C1 segment of cervical spinal cord (tissue), 14 donors: Measurements from ENCODE around the gene B3GALT6.
"Not testable (repeated sequence)": the region's sequence is repeated elsewhere in the genome, so short reads cannot be mapped to it uniquely, and the experiment has no call there.

Source experiments
- DNase-seq, 14 donors: peaks; one replicate each; lab custom pipeline; 2025; lab: John Stamatoyannopoulos, UW

The B3GALT6 gene

DNA sequence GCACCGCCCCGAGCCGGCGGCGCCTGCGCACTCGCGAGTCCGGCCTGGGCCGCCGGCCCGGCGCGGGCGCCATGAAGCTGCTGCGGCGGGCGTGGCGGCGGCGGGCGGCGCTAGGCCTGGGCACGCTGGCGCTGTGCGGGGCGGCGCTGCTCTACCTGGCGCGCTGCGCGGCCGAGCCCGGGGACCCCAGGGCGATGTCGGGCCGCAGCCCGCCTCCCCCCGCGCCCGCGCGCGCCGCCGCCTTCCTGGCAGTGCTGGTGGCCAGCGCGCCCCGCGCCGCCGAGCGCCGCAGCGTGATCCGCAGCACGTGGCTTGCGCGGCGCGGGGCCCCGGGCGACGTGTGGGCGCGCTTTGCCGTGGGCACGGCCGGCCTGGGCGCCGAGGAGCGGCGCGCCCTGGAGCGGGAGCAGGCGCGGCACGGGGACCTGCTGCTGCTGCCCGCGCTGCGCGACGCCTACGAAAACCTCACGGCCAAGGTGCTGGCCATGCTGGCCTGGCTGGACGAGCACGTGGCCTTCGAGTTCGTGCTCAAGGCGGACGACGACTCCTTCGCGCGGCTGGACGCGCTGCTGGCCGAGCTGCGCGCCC, at the start of gene B3GALT6:
Gene B3GALT6, plus strand, starts transcription at position 30 of the 588 bp plus-strand sequence. Its CDS starts 42 bp downstream, at position 72.
- DNase-seq, result peak in 1 of 14 donors; percentile 39

DNA sequence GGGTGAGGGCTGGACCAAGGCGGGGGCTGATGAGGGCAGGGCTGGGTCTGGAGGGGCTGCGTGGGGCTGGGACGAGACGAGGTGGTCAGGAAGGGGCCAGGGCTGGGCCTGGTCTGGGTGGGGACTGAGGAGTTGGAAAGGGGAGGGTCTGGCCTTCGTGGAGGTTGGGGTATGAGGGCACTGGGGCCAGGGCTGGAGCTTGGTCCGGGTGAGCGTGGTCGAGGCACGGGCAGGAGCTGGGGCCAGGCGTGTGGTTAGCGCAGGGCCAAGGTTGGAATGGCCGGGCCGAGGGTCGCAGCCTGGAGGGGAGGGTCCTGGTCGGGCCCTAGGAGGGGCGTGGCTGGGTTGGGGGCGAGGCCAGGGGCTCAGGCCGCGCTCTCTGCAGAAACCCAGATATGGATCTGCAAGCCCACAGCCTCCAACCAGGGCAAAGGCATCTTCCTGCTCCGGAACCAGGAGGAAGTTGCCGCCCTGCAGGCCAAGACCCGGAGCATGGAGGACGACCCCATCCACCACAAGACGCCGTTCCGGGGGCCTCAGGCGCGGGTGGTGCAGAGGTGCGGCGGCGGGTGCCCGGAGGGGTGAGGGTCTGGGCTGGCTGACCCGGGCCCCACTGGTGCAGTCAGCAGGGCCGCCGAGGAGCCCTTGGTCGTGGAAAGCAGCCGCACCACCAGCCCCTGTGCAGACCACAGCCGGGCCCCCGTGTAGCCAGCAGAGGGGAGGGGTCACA, 49.4 kb upstream of the B3GALT6 start:
- no peak for DNase-seq

DNA sequence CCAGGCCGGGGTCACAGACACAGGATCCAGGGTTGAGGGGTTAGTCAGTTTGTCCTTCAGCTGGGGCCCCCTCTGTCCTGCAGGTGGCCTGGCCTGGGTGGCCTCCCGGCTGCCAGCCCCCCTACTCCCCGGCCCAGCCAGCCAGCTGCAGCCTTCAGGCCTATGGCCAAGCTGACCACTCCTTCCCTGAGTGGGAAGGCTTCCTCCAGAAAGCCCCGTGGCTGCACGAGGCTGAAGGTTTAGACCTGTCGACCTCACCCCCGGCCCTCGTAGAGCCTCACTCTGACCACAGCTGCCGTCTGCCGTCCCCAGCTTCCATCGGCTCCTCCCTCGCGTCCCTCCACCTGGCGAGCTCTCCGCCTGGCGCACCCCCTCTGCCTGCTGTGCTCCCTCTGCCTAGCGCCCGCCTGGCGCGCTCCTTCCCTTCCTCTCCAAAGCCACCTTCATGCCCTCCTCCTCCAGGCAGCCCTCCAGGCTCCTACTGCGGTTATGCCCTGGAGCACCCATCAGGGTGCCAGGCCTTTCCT, 48.8 kb upstream of the B3GALT6 start:
- DNase-seq, result no peak

DNA sequence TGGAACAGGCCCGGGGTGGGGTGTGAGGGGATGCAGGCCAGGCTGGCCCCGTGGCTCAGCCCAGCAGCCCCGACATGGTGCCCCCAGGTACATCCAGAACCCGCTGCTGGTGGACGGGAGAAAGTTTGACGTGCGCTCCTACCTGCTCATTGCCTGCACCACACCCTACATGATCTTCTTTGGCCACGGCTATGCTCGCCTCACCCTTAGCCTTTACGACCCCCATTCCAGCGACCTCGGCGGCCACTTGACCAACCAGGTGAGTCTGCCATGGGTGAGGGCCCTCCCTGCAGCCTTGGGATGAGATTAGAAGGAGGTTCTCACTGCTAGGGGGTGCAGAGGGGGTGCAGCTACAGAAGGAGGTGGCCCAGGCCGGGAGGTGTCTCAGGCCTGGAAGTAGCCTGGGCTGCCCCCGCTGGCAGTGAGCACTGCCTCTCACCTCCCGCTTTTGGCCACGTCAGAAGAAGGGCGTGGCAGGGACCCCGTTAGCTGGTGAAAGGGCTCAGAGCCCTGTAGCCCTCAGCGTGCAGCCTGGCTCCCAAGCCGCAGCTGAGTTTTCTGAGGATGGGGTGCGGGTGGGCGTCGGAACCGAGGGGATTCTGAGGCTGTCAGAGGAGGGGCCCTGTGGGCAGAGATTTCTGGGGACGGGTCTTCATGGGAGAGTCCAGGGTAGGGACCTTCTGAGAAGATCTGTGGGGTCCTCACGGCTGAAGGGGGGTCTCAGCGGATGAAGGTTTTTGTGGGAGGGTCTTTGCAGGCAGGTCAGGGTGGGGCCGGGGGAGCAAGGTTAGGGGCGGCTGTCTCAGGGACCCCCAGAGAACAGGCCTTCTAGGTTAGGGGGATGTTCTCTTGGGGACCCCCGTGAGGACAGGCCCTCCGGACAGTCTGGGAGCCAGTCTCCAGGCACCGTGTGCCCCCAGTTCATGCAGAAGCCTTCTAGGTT, 47.9 kb upstream of the B3GALT6 start:
- DNase-seq, result no peak

DNA sequence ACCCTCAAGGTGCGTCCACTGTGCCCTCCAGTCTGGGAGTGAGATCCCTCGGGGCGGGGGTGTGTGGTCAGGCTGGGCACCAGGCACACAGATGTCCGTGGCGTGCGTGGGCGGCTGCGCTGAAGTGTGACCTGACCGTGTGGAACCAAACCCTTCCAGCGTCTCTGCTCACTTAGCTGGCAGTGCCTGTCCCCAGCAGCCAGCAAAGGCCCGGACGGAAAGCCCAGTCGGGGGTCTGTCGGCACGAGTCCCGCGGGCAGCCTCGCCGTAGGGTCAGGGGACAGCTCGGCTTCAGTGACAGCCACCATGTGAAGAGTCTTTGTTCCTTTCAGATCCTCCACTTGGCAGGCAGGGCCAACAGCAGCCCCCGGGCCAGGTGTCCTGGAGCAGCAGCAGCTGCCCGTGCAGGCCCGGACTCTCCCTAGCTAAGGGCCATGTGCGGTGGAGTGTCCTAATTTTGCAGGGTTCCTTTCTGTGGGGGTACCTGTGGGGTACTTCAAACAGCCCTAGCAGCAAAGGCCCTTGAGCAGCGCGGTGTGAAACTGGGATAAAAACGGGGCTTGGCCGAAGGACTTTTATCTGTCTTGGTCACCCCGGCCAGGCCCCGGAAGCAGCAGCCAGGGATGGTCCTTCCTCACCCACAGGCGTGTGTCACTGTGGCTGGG, 46.8 kb upstream of the B3GALT6 start:
- peak in 6 of 14 donors; percentile 0 to 50 (median 23) for DNase-seq

DNA sequence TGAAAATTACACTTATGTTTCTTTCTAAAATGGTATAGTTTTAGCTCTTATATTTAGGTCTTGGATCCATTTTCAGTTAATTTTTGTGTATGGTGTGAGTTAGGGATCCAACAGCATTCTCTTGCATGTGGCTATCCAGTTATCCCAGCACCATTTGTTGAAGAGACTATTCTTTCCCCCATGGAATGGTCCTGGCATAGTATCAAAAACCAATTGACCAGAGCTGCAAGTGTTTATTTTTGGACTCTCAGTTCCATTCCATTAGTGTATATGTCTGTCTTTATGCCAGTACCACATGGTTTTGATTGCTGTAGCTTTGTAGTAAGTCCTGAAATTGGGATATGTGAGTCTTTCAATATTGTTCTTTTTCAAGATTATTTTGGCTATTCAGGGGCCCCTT, 44.1 kb upstream of the B3GALT6 start:
- no peak for DNase-seq

DNA sequence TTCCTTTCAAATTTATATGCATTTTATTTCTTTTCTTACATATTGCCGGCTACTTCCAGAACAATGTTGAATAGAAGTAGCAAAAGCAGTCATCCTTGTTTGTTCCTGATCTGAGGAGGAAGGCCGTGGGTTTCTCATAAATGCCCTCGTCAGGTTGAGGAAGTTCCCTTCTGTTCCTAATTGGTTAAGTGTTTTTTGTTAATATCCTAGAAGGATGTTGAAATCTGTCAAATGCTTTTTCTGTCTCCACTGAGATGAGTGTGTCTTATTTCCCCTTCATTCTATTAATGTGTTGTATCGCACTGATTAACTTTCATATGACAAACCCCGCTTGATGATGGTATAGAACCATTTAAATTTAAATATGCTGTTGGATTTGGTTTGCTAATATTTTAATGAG, 42.9 kb upstream of the B3GALT6 start:
- no peak for DNase-seq

DNA sequence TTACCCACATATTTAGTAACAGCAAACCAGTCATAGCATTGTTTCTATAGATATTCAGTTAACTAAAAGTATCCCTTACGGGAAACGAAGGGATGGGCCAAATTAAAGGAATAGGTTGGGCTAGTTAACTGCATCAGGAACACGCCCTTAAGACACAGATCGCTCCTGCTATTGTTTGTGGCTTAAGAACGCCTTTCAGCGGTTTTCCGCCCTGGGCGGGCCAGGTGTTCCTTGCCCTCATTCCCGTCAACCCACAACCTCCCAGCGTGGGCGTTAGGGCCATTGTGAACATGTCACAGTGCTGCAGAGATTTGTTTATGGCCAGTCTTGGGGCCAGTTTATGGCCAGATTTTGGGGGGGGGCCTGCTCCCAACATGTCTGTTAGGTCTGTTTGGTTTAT, 40.3 kb upstream of the B3GALT6 start:
- no peak for DNase-seq

DNA sequence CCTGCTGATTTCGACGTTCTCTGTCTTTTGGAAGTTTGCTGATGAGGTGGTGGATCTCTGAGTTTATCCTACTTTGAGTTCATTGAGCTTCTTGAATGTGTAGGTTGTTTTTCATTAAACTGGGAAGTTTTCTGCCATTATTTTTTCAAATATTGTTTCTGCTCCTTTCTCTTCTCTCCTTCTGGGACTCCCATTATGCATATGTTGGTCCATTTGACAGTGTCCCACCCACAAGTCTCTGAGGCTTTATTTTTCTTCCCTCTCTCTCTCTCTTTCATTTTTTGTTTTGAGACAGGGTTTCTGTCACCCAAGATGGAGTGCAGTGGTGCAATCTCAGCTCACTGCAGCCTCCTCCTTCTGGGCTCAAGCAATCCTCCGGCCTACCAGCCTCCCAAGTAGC, 37.3 kb upstream of the B3GALT6 start:
- DNase-seq, result no peak

DNA sequence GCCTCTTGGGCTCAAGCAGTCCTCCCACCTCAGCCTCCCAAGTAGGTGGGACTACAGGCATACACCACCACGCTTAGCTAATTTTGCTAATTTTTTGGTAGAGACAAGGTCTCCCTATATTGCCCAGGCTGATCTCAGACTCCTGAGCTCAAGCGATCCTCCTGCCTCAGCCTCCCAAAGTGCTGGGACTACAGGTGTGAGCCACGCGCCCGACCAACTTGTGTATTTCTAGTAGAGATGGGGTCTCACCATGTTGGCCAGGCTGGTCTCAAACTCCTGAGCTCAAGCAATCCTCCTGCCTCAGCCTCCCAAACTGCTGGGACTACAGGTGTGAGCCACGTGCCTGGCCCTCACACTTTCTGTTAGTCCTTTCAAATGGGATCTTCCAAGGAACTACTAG, 36.3 kb upstream of the B3GALT6 start:
- not testable (repeated sequence) for DNase-seq

DNA sequence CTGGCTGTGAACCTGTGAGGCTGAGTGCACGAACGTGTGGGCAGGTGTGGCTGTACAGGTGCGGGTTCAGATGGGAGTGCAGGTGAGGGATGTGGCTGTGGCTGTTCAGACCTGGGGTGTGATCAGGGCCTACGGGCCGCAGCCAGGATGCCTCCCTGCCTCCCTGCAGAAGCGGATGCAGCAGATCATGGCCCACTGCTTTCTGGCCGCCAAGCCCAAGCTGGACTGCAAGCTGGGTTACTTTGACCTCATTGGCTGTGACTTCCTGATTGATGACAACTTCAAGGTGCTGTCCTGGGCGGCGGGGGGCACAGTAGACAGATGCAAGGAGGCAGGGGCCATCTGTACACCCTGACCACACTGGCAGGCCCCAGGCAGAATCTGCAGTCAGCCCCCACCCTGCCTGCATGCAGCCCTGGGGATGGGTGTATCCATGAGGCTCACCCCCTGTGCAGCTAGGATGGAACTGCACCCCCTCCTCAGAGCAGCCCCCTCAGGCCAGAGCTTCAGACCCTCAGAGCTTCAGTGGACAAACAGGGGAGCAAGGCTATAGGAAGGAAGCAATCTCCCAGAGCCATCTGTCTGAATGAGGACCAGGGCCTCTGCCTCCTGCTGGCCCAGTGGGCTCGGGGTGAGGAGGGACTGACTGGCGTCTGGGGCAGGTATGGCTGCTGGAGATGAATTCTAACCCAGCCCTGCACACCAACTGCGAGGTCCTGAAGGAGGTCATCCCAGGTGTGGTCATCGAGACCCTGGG, 35.4 kb upstream of the B3GALT6 start:
- DNase-seq, result no peak

DNA sequence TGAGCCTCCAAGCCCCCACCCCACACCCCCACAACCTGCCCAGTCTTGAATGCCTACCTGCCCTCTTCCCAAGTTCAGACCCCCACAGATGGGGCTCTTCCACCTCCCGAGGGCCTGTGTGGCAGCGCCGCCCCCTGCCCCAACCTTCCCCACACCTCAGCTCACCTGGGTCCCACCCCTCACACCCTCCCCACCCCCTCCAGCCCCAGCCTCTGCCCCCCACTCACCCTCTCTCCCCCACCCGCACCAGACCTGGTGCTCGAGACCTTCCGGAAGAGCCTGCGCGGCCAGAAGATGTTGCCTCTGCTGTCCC, 34.9 kb upstream of the B3GALT6 start:
- no peak for DNase-seq

DNA sequence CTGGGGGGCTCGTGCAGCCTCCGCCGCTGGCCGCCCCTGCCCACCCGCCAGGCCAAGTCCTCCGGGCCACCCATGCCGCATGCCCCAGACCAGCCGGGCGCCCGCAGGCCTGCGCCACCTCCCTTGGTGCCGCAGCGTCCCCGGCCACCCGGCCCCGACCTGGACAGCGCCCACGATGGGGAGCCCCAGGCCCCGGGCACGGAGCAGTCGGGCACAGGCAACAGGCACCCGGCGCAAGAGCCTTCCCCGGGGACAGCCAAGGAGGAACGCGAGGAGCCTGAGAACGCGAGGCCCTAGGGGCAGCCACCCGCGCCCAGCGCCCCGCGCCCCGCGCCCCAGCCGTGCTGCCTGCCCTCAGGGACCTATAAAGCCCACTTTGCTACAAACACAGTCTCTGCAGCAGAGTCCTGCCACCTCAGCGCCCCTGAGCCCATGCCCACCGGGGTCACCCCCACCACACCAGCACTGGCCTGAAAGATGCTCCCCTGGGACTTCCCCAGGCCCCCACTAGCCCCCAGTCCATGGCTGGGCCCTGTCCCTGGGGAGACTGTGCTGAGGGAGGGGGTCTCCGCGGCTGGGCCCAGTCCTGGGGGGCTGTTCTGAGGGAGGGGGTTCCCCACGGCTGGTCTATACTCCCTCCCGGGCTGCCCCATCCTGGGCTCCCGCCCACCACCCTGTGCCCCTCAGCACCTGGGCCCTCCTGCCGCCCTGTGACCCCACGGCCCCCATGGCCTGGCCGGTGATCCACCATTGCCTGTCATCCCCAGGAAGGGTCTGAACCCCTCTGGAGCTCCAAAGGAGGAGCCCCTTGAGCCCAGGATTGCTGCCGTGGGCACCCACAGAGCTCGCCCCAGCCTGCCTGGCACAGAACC, 34.2 kb upstream of the B3GALT6 start:
- DNase-seq, result no peak

DNA sequence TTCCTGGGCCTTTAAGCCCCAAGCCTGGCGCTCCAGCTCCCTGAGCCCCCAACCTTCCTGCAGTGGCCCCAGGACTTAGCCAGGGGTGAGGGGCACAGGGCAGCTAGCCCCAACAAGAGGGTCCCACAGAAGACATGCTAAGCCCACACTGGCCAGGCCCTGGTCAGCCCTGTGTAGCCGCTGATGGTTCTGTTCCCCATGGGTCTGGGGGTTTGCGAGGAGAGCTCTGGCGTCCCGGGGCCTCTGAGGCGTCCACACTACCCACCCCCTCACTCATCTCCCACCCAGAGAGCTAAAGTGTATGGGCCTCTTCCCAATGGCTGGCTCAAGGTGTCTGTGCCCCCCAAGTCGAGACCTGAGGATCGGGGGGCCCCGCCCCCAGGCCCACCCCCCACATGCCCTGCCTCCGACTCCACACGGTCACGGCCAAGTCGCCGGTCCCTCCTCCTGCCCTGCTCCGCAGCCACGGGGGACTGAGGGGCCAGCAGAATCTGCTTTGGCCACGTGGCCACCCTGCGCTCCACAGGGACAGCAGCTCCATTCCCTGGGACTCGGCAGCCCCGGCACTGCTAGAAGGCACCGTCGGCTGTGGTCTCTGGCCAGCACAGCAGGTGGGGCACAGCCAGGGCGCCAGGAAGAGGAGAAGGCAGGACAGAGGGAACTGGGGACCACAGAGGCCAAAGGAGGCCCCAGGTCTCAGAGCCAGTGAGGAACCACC, 33.5 kb upstream of the B3GALT6 start:
- no peak for DNase-seq

DNA sequence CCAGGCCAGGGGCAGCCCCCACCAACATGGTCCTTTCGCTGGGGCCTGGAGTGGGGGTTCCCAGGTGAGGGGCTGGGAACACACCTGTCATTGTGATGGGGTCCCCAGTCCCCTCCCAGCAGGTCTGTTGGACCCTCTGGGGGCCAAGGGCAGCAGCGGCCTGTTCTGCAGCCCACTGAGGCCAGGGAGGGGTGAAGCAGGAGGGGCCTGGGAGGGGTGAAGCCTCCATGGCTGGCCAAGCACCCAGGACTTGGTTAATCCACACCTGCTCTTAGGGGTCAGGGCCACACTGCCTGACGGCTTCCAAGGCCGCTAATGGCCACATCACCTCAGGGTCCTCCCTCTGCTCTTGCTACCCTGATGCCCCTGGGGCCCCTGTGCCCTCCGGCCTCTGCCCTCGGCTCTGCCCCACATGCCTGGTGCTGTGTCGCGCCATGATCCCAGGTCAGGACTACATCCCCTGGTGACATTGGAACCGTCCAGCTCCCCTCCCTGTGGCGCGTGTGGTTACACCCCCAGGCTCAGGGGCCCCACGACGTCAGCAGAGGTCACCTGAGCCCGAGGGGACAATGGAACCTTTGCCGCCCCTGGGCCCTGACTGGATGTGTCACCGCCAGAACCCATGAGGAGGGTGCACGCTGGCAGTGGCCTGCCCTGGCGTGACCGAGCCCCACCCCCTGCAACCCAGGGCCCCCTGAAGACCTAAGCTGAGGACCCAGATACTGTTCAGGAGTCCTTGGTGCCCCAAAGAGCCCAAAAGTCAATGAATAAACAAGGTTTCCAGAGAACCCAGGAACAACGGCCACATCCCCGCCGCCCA, 32.7 kb upstream of the B3GALT6 start:
- no peak for DNase-seq

DNA sequence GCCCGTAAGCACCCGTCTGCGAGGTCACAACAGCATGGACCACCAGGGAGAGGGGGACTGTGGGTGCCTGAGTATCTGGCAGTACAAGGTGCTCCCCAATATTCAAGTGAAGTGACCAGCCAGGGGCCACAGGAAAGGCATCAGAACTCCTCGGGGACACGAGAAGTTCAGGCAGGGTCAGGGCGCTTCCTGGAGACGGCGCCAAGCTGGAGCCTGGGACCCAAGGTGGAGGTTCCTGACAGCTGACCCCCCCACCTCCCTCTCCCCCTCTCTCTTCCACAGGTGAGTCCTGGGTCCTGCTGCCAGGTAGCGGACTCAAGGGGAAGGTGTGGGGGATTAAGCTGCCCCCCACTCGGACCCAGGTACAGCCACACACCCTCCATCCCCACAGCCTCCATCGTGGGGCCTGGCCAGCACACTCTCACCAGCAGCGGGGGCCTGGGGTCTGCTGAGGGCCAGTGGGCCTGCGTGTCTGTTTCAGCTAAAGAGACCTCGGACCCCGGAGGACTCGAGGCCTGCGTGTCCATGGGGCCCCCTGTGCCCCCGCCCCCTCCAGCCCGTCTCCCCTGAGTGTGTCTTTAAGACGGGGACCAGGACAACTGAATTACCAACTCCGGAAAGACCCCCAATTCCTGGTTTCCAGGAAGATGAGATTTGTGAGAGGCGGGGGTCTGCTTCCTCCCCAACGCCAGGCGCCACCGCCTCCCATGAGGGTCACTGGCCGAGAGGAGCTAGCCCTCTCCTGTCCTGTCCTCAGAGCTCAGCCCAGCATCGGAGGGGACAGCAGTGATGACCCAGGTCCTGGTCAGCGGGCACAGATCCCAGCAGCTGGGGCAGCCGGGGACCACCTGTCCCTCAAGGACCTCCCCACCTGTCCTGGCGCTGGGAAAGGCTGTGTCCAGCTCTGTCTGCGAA, 31.8 kb upstream of the B3GALT6 start:
- DNase-seq, result no peak
